GM12864 (cell line): ENCODE measurements around the gene HAT1.
"Not testable (repeated sequence)": the region's sequence is repeated elsewhere in the genome, so short reads cannot be mapped to it uniquely, and the experiment has no call there.

Experiments
- DNase-seq: peaks from one replicate; pipeline ENCODE4 v3.0.0-alpha.2; 2011; ENCODE audit warnings: low read depth
- H3K4me3 ChIP-seq: 2 replicates; pipeline ENCODE4 v1.5.1; 2011; ENCODE audit warnings: mild to moderate bottlenecking, low read depth, low read length, control low read depth
- CTCF ChIP-seq: IDR thresholded peaks from 2 replicates; pipeline ENCODE4 v1.5.1; 2011; ENCODE audit warnings: low read depth, mild to moderate bottlenecking, moderate library complexity, low read length, control low read depth, inconsistent platforms; ENCODE audit errors: missing control alignments

Gene HAT1

GRCh38 chr2:171966235-171966634, 44.0 kb downstream of the HAT1 start:
- no peak for DNase-seq
- TF ChIP-seq CTCF: no peak
- H3K4me3 ChIP-seq: no peak overlapping the region

- TF ChIP-seq CTCF: no peak
Observed at GRCh38 chr2:171966688-171967087, 44.4 kb downstream of the HAT1 start.

GRCh38 chr2:171968509-171968908, 46.2 kb downstream of the HAT1 start:
- DNase-seq: no peak
- no peak overlapping the region for H3K4me3 ChIP-seq
- no peak for TF ChIP-seq CTCF

More at GRCh38 chr2:171966688-171967087, 44.4 kb downstream of the HAT1 start:
- no peak for DNase-seq
- H3K4me3 ChIP-seq: no peak overlapping the region

- H3K4me3 ChIP-seq: no peak overlapping the region
- DNase-seq: no peak
- TF ChIP-seq CTCF: no peak
Observed at GRCh38 chr2:171972329-171972982, 50.2 kb downstream of the HAT1 start.

- no peak overlapping the region for H3K4me3 ChIP-seq
- no peak for DNase-seq
- no peak for TF ChIP-seq CTCF
Observed at GRCh38 chr2:171979103-171979502, 56.8 kb downstream of the HAT1 start.

GRCh38 chr2:171983924-171984323, 61.7 kb downstream of the HAT1 start:
- H3K4me3 ChIP-seq, DNase-seq: not testable (repeated sequence)

GRCh38 chr2:171985076-171985475, 62.8 kb downstream of the HAT1 start:
- no peak overlapping the region for H3K4me3 ChIP-seq
- no peak for DNase-seq
- TF ChIP-seq CTCF: no peak
